ENCODE results near the gene IFT25. TPM values are rescaled to one million over a fixed set of nuclear protein-coding genes. Genes with fewer than 3 reads are reported as not detected.

IFT25 gene
- total and polyA plus RNA-seq, 2 donors from 2014 or later, result 29.9 to 36.7 TPM

DNA sequence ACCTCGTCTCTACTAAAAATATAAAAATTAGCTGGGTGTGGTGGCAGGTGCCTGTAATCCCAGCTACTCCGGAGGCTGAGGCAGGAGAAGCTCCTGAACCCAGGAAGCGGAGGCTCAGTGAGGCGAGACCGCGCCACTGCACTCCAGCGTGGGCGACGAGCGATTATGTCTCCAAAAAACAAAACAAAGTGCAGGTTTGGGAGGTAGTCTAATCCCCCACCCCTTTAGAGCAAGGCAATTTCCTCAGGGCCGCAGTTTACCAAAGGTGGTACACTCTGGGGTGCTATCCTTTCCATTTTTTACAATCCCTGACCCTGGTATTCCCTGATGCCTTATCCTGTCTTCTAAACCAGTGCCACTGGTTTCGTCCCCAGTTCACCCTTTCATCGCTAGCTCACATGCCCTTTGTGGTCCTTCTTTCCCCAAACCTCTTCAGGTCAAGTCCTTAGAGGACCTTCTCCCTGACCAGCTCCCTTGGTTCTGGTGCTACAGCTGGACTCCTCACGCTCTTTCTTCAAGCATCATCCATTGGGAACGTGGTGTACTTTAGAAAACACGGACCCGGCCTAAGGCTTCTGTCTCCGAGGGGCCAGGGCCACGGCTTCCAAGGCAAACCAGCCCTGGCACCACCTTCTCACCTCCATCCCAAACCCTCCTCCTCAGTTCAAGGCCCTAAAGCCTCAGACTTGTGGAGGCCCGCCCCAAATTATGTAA lies 873 bp downstream of the IFT25 start:
- Histone ChIP-seq H3K9ac (ENCODE audit: low read length in 3 of 3) (peak overlapping the region; percentile 12 to 82 (median 71)), H3K27ac (ENCODE audit: low read depth in 2 of 2, low read length in 2 of 2) (peak overlapping the region; percentile 89 to 92), H3K9me3 (ENCODE audit: control insufficient read depth in 2 of 3, insufficient read depth in 1 of 3, low read length in 3 of 3) (no peaks in the 10 kb centered on the region), H3K27me3 (ENCODE audit: control insufficient read depth, insufficient read depth, low read length) (no peaks in the 10 kb centered on the region), H3K4me1 (ENCODE audit: control insufficient read depth in 2 of 3, insufficient read depth in 2 of 3, low read depth in 1 of 3, low read length in 3 of 3) (peaks cover 0 to 12% (median 0%) of the 10 kb centered on the region in 3 donors), H3K36me3 (ENCODE audit: control insufficient read depth in 2 of 3, insufficient read depth in 3 of 3, low read length in 3 of 3) (no peaks in the 10 kb centered on the region), H3K4me3 (ENCODE audit: low read length in 3 of 3) (peak overlapping the region; percentile 74 to 91 (median 85))
- DNase-seq (peak in 3 of 5 donors; percentile 12 to 53 (median 38)), FAIRE-seq (no peak)
- intact Hi-C loops (cut with DNase I), result loop anchor here (10.0 kb wide), 1 partner anchor 50 kb away; the partner anchor contains the start of gene DIO1
- TF ChIP-seq, protein P1, sequence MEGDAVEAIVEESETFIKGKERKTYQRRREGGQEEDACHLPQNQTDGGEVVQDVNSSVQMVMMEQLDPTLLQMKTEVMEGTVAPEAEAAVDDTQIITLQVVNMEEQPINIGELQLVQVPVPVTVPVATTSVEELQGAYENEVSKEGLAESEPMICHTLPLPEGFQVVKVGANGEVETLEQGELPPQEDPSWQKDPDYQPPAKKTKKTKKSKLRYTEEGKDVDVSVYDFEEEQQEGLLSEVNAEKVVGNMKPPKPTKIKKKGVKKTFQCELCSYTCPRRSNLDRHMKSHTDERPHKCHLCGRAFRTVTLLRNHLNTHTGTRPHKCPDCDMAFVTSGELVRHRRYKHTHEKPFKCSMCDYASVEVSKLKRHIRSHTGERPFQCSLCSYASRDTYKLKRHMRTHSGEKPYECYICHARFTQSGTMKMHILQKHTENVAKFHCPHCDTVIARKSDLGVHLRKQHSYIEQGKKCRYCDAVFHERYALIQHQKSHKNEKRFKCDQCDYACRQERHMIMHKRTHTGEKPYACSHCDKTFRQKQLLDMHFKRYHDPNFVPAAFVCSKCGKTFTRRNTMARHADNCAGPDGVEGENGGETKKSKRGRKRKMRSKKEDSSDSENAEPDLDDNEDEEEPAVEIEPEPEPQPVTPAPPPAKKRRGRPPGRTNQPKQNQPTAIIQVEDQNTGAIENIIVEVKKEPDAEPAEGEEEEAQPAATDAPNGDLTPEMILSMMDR (IDR thresholded peaks at IDR 0.05; ENCODE audit: borderline replicate concordance, extremely low read depth, insufficient read depth), result no peak

DNA sequence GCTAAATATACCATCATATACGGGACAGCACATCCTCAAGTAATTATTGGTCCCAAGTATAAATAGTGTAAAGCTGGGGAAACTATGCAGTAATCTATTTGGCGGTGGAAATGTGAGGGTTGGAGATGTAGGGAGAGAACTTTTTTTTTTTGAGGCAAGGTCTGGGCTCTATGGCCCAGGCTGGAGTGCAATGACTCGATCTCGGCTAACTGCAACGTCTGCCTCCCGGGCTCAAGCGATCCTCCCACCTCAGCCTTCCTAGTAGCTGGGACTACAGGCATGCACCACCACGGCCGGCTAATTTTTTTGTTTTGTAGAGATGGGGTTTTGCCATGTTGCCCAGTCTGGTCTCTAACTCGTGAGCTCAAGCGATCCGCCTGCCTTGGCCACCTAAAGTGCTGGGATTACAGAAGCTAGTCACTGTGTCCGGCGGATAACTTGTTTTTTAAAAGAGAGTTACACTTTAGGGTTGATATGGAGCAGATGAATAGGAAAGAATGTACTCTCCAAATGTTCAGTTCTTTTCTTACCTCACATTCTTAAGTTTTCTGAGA lies 1.9 kb downstream of the IFT25 start:
- no peak overlapping the region for H3K4me3 ChIP-seq (ENCODE audit: low read length in 3 of 3)
- H3K27ac ChIP-seq (ENCODE audit: low read depth in 2 of 2, low read length in 2 of 2), result no peak overlapping the region
- intact Hi-C loops (cut with DNase I), result loop anchor here (10.0 kb wide), 1 partner anchor 49 kb away; the partner anchor contains the start of gene DIO1
- H3K36me3 ChIP-seq (ENCODE audit: control insufficient read depth in 2 of 3, insufficient read depth in 3 of 3, low read length in 3 of 3), result no peaks in the 10 kb centered on the region
- H3K9me3 ChIP-seq (ENCODE audit: control insufficient read depth in 2 of 3, insufficient read depth in 1 of 3, low read length in 3 of 3), result no peaks in the 10 kb centered on the region
- FAIRE-seq, result no peak
- no peak for DNase-seq
- peaks cover 0 to 12% (median 0%) of the 10 kb centered on the region in 3 donors for H3K4me1 ChIP-seq (ENCODE audit: control insufficient read depth in 2 of 3, insufficient read depth in 2 of 3, low read depth in 1 of 3, low read length in 3 of 3)
- H3K27me3 ChIP-seq (ENCODE audit: control insufficient read depth, insufficient read depth, low read length), result no peaks in the 10 kb centered on the region
- TF ChIP-seq, protein P1 (IDR thresholded peaks at IDR 0.05; ENCODE audit: borderline replicate concordance, extremely low read depth, insufficient read depth), result no peak
- H3K9ac ChIP-seq (ENCODE audit: low read length in 3 of 3), result no peak overlapping the region

DNA sequence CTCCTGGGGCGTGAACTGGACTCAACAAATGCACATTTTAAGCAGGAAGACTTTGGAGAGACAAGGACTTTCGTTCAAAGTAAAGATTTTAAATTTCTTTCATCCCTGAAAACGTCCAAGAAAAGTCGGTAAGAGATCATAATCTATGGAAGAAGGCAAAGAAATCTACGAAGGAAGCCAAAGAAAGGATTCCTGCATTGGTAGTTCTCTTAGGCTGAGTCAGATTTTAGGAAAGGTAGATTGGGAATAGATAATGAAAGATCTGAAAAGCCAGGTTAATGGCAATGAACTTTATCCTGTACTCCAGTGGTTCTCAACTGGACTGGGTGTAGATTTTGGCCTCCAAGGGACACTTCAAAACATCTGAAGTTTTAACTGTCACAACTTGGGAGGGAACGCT lies 2.4 kb downstream of the IFT25 start:
- Histone ChIP-seq H3K4me3 (ENCODE audit: low read length in 3 of 3) (no peak overlapping the region), H3K9me3 (ENCODE audit: control insufficient read depth in 2 of 3, insufficient read depth in 1 of 3, low read length in 3 of 3) (no peaks in the 10 kb centered on the region), H3K9ac (ENCODE audit: low read length in 3 of 3) (no peak overlapping the region), H3K27ac (ENCODE audit: low read depth in 2 of 2, low read length in 2 of 2) (no peak overlapping the region), H3K4me1 (ENCODE audit: control insufficient read depth in 2 of 3, insufficient read depth in 2 of 3, low read depth in 1 of 3, low read length in 3 of 3) (peaks cover 0 to 12% (median 0%) of the 10 kb centered on the region in 3 donors), H3K36me3 (ENCODE audit: control insufficient read depth in 2 of 3, insufficient read depth in 3 of 3, low read length in 3 of 3) (no peaks in the 10 kb centered on the region), H3K27me3 (ENCODE audit: control insufficient read depth, insufficient read depth, low read length) (no peaks in the 10 kb centered on the region)
- FAIRE-seq (no peak), DNase-seq (no peak)
- intact Hi-C loops (cut with DNase I), result loop anchor here (10.0 kb wide), 1 partner anchor 48 kb away; the partner anchor contains the start of gene DIO1
- TF ChIP-seq, protein P1 (IDR thresholded peaks at IDR 0.05; ENCODE audit: borderline replicate concordance, extremely low read depth, insufficient read depth), result no peak

Measured in kidney (tissue), 14 donors.